ENCODE results near the gene DPEP2. TPM values are rescaled to one million over a fixed set of nuclear protein-coding genes. Genes with fewer than 3 reads are reported as not detected.

Gene DPEP2
- total and polyA plus RNA-seq, 2 of the 13 experiments (the other 11 are each of a cell fraction or from before 2014, with no cell fraction given), result 0.18 TPM; not detected in 1

DNA sequence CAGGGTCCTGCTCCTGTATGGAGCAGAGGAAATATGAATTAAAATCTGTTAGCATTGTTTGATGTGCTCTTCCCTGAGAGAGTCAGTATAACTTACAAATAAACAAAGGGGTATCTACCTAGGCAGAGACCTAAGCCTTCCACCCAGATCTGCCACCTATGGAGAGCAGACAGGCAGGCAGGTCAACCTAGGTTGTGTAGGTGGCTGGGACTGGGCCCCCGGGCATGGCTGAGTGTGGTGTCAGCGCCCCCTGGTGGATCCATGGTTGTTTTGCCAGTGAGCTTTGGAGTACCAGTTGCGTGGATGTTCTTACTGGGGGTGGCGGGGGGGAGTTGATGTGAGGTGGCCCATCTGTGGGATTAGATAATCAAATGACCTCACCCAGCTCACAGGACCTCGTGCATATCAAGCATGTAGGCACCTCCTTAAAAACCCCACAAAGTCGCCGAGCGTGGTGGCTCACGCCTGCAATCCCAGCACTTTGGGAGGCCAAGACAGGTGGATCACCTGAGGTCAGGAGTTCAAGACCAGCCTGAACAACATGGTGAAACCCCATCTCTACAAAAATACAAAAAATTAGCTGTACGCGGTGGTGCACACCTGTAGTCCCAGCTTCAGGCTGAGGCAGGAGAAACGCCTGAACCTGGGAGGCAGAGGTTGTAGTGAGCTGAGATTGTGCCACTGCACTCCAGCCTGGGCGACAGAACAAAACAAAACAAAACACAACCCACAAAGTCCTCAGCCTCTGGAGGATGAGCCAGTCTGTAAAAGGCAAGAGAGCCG is 41.4 kb upstream of the DPEP2 start (continued):
- TF ChIP-seq, protein P1, sequence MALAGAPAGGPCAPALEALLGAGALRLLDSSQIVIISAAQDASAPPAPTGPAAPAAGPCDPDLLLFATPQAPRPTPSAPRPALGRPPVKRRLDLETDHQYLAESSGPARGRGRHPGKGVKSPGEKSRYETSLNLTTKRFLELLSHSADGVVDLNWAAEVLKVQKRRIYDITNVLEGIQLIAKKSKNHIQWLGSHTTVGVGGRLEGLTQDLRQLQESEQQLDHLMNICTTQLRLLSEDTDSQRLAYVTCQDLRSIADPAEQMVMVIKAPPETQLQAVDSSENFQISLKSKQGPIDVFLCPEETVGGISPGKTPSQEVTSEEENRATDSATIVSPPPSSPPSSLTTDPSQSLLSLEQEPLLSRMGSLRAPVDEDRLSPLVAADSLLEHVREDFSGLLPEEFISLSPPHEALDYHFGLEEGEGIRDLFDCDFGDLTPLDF (CRISPR knock-in tag; IDR thresholded peaks at IDR 0.05), result no peak
- TF ChIP-seq, protein P2, sequence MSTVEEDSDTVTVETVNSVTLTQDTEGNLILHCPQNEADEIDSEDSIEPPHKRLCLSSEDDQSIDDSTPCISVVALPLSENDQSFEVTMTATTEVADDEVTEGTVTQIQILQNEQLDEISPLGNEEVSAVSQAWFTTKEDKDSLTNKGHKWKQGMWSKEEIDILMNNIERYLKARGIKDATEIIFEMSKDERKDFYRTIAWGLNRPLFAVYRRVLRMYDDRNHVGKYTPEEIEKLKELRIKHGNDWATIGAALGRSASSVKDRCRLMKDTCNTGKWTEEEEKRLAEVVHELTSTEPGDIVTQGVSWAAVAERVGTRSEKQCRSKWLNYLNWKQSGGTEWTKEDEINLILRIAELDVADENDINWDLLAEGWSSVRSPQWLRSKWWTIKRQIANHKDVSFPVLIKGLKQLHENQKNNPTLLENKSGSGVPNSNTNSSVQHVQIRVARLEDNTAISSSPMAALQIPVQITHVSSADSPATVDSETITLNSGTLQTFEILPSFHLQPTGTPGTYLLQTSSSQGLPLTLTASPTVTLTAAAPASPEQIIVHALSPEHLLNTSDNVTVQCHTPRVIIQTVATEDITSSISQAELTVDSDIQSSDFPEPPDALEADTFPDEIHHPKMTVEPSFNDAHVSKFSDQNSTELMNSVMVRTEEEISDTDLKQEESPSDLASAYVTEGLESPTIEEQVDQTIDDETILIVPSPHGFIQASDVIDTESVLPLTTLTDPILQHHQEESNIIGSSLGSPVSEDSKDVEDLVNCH (CRISPR knock-in tag; IDR thresholded peaks at IDR 0.05), result no peak
- no peak for TF ChIP-seq MLX (CRISPR knock-in tag; IDR thresholded peaks at IDR 0.05)
- no peak for TF ChIP-seq NPAS2 (CRISPR knock-in tag; IDR thresholded peaks at IDR 0.05; ENCODE audit: borderline replicate concordance)
- TF ChIP-seq ARID4A (CRISPR knock-in tag; IDR thresholded peaks at IDR 0.05; ENCODE audit: borderline replicate concordance), result peak; percentile 42; the same call in 1 of the 2 replicates
- no peak for TF ChIP-seq RORA (CRISPR knock-in tag; IDR thresholded peaks at IDR 0.05)
- no peak for TF ChIP-seq NFE2 (CRISPR knock-in tag; IDR thresholded peaks at IDR 0.05)
- no peak for TF ChIP-seq ZNF749 (CRISPR knock-in tag; IDR thresholded peaks at IDR 0.05; ENCODE audit: borderline replicate concordance)
- no peak for TF ChIP-seq HIVEP1 (CRISPR knock-in tag; IDR thresholded peaks at IDR 0.05)
- no peak for TF ChIP-seq KDM1A (CRISPR knock-in tag; IDR thresholded peaks at IDR 0.05)
- TF ChIP-seq TERF1 (CRISPR knock-in tag; IDR thresholded peaks at IDR 0.05), result no peak
- no peak for TF ChIP-seq ATF6 (CRISPR knock-in tag; conservative IDR thresholded peaks at IDR 0.05)
- TF ChIP-seq MAZ (IDR thresholded peaks at IDR 0.05; ENCODE audit: borderline replicate concordance, low read depth, low read length), result peak; percentile 42; the same call in 1 of the 2 replicates
- peak; percentile 64; the same call in 1 of the 2 replicates for TF ChIP-seq MAZ (CRISPR knock-in tag; IDR thresholded peaks at IDR 0.05; ENCODE audit: low read depth)
- TF ChIP-seq, protein P3, sequence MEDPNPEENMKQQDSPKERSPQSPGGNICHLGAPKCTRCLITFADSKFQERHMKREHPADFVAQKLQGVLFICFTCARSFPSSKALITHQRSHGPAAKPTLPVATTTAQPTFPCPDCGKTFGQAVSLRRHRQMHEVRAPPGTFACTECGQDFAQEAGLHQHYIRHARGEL (CRISPR knock-in tag; IDR thresholded peaks at IDR 0.05), result no peak
- 0 out of 2 replicates have a peak, but pooled peaks have one; percentile 39 for TF ChIP-seq TARDBP (CRISPR knock-in tag; IDR thresholded peaks at IDR 0.05)

Data from HepG2 (cell line).